HG02970 (cell line): ENCODE measurements around the gene ROBO2.

Experiments used
- ATAC-seq: cut with Tn5 transposase; IDR thresholded peaks from one replicate; pipeline ENCODE4 v1.9.1; 2021; ENCODE audit warnings: mild to moderate bottlenecking, moderate library complexity, moderate number of reproducible peaks; ENCODE audit not compliant: unreplicated experiment, low FRiP score

The ROBO2 gene

GRCh38 chr3:77606372-77606771 is 566.5 kb downstream of the ROBO2 start:
- ATAC-seq = no peak

DNA sequence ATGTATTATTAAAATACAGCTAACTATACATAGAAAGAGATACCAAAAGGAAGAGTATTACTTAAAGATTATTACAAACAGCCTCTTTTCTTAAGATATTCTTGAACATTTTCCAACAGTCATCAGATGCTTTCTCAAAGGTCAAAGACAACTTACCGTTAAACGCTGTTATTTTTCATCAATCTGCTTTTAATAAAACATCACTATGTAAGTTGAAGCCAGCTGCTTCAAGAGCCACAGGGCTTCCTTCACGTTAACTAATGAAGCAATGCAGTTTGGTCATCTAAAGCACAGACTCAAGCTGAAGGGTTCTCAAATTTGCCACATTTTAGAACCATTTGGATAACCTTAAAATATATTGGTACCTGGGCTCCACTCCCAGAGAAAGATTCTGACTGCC is 578.8 kb downstream of the ROBO2 start:
- ATAC-seq = no peak

DNA sequence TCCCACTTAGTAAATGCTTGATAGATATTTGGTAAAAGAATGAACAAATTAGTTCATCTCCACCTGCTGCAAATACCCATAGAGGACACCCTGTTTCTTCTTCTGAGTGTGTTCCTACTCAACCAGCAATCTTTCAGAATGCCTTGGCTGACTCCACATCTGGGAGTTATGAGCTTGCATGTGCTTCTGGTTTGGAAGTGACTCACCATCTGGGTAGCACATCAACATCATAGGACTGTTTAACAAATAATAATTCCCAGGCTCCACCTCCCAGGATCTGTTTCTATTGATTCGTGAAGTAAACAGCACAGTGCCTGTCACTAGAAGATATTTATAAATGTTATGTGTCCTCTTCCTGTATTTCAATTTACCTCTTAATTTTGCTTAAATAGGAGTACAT is 580.1 kb downstream of the ROBO2 start:
- no peak for ATAC-seq

DNA sequence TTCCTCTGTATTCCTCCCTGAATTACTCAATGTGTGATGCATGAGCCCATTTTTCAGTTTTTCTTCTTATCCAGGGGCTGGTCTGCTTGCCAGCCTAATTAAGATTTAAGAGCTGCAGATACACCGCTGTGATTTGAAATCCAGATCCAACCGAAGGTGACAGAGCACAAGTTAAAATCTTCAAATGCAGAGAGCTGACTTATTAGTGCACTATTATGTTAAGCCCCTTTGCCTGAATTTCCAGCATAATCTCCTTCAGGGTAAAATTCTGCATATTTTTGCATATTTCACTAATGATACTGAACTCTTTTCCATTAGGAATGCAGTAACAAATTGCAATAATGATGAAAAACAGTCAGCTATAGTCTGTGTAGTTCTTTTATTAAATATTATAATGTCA is 583.6 kb downstream of the ROBO2 start:
- ATAC-seq = no peak

GRCh38 chr3:77626157-77626556 is 586.3 kb downstream of the ROBO2 start:
- ATAC-seq = no peak

DNA sequence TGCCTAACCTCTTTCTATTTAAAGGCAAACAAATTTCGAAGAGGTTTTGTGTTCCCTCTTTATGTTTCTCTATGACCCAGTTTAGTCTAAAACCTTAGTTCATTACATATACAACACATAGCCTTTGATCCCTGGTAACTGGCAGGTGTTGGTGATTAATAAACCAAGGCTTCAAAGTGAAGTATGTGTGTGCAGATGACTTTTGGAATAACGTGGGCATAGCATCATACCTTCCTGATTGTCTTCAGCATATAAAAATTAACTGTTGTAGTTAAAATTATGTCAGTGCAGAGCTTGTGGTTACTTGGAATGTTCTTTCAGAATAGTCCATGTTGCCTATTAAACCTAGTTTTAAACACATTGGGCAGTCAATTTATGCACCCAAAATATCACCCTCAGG is 608.3 kb downstream of the ROBO2 start:
- no peak for ATAC-seq

GRCh38 chr3:77648664-77649063 is 608.8 kb downstream of the ROBO2 start:
- ATAC-seq = no peak

DNA sequence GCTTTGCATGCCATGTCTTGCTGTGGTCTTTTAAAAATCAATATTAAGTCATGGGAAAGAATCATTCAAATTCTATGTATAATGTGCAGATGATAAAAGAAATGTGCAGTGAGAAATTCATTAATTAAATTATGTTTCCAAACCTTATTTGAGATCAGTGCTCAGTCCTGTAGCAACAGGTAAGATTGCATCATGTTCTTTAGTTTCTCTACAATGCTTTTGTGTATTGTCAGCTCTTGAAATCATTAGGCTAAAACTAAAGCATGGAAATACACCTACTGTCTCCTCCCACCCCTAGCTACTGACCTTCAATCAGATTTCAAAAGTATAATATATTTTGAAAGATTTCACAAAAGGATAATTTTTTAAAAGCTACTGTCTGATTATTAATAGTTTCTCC is 612.7 kb downstream of the ROBO2 start:
- ATAC-seq = no peak

- ATAC-seq = no peak
Observed at GRCh38 chr3:77655396-77655795, 615.5 kb downstream of the ROBO2 start.

- ATAC-seq = no peak
Observed at GRCh38 chr3:77660718-77661117, 620.8 kb downstream of the ROBO2 start.

DNA sequence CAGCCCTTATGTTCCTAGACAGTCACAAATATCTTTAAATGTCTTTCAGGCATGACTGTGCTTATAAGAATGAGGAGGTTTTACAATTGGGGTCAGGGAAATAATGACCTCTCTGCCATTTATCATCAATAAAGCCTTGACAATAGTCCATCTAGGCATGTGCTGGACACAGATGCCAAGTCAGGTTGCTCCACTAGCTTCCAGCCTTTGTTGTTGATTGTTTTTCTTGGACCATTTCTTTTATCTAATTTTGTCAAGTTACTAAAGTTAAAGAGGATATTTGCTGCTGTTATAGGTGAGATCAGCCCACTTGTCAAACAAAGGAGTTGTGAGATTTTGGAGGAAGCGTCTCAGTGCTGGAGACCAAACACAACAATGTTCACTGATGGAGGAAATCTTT is 628.0 kb downstream of the ROBO2 start:
- no peak for ATAC-seq

- no peak for ATAC-seq
Observed at GRCh38 chr3:77668376-77668775, 628.5 kb downstream of the ROBO2 start.

- ATAC-seq = no peak
Observed at GRCh38 chr3:77672016-77672415, 632.1 kb downstream of the ROBO2 start.

DNA sequence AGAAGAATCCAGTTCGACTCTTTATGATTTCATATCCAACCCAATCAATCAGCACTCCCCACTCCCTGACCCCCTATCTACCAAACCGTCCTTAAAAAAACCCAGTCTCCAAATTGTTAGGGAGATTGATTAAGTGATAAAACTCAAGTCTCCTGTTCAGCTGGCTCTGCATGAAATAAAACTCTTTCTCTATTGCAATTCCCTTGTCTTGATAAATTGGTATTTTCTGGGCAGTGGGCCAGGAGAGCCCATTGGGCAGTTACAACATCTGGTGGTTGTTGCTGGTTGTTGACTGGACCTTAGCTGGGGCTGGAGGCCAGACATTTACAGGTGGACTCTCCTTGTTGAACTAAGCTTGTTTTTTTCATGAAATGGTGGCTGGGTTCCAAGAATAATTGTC is 642.3 kb downstream of the ROBO2 start:
- no peak for ATAC-seq

DNA sequence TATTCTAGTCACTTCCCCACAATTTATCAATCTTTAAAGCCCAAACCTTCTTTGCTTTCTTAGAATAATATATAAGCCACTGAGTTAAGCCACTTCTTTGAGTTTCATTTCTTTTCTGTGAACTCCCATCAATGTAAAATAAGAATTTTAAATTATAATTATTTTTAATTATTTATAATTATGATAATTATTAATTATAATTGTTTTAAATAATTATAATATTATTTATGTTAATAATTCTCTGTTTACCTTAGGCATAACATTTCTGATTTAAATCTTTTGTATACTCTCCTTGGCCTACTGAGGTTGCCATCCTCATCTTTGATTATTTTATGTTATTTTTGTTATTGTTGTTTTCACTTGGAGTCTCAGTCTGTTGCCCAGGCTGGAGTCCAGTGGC is 644.2 kb downstream of the ROBO2 start:
- ATAC-seq = no peak

DNA sequence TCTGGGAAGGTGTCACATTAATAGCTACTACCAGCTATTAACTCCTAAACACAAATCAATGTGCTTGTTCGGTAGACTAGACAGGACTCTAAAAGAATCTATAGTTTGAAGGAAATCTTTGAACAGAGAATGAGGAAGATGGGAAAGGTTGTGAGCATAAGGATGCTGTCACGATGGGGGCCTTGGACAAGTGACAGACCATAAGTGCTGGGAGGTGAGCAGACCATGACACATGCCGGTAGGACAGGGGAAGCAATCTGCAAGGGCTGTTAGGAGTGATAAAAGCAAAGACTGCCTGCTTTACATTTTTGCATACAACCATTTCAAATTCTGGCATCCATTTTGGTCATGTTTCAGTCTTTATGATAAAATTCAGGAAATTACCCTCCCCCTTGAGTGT is 645.8 kb downstream of the ROBO2 start:
- no peak for ATAC-seq

DNA sequence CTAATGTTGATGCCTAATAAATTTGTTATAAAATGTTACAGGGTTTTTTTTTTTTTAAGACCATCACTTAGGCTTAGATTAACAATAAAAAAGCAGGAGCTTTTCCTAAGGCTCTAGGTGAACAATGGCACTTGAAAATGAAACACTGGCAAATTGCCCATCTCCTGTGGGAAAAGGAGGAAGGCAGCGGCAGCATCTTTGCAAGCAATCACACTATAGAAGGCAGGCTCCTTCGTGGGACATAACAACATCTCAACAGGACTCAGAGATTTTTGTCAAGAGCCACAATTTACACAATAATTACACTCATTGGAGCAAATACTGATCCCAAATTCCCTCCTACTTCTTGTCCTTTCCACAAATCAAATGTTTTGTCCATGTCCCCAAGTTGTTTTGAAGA is 646.7 kb downstream of the ROBO2 start:
- no peak for ATAC-seq

DNA sequence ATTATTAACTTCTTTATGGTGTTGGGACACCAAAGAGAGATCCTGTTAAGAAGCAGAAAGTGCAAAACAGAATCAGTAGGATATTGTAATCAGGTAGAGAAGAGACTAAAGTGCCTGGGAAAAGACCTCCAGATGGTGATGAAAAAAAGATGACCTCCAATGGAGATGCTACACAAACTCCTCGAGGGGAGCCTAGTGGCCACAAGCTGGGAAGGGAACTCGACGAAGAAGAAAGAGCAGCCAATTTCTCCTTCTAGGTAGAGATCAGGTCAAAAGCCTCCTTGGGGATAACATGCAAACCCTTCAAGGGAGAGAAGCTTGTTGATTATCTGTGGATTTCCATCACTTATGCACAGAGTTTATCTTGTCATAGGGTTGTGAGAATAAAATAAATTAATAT is 647.6 kb downstream of the ROBO2 start:
- no peak for ATAC-seq

DNA sequence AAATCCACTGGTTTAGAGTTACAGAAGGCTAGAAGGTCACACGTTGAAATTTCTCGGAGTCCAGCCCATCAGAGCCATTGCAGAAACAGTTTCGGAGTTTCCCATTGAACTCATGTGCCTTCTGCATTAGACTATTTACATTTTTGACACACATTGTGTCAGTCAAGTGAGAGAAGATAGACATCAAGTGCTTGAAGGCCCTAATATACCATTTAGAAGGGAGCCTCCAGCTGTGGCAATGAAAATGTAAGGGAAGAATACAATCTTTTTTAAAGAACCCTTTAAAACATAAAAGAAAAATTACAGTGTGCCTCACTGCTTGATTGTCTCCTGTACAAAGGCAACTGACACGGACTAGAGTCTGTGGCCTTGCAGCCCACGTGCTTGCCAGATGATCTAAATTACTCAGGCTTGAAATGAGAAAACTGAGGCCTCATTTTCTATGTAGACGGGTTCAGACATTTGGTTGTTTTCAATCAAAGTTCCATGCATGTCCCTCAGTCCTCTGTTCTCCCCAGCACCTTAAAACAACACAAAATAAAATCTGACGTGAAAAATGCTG is 650.5 kb downstream of the ROBO2 start:
- no peak for ATAC-seq

GRCh38 chr3:77693147-77693546 is 653.2 kb downstream of the ROBO2 start:
- no peak for ATAC-seq

DNA sequence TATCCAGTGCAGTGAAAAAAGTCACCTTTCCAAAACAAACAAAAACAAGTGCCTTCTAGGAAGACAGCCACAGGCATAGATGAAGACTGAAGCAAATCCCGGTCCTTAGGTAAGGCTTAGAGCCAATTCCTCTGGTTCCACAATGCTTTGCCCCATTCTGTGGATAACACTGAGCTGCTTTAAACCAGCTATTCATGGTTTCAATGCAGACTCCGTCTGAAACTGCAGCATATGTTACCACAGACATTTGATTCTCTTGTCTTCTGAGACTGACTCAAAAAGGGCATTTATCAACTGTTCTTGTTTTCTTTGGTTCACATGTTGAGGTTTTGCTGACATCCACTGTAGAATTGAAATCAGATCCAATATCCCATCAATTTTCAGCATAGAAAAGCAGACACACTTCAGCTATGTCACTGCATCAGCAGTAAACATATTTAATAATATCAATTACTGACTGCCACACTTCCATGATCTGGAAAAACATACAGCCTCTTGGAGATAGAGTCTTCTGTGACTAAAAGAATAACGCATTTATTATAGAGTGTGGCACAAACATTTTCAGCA is 659.3 kb downstream of the ROBO2 start:
- no peak for ATAC-seq
